ENCODE data around the gene LRRN2. TPM values are rescaled to one million over a fixed set of nuclear protein-coding genes. Genes with fewer than 3 reads are reported as not detected.
"Not testable (repeated sequence)": the region's sequence is repeated elsewhere in the genome, so short reads cannot be mapped to it uniquely, and the experiment has no call there.

Gene LRRN2
- total RNA-seq: not detected in 2 replicates

DNA sequence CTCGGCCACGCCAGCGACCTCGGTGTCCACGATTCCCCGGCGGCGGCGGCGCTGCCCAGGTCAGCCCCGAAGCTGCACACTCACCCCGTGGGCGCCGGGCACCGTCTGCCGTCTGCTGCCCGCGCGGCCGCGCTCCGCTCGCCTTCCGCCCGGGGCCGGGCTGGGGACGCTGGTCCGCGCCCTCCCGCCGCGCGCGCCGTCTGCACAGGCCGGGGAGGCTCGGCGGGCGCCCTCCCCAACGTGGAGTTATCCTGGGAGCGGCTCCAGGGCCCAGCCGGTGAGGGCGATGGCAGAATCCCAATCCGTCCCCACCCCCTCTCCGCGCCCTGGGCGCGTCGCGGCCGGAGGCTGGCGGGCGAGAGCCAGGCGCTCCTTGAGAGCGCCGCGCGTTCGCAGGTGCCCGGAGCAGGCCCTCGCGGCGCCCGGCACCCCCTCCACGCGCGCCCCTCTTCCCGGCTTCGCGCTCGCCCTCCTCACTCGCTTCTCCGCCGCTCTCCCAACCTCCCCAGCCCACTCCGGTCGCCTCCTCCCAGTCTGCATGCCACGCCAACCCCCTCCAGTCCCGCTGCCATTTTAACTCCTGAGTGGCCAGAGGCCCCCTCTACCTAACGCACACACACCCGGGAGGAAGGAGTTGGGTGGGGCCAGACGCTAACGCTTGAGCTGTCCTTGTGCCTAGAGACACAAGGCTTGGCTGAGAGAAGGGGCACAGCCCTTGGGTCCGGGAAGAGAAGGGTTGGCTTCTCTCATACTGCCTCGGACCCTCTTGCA lies at the start of gene LRRN2:
LRRN2 (minus strand) TSS at position 503 of the 771 bp plus-strand sequence. CDS start 65,746 bp downstream, outside the sequence.
- intact Hi-C loops (cut with micrococcal nuclease): no loop called here

DNA sequence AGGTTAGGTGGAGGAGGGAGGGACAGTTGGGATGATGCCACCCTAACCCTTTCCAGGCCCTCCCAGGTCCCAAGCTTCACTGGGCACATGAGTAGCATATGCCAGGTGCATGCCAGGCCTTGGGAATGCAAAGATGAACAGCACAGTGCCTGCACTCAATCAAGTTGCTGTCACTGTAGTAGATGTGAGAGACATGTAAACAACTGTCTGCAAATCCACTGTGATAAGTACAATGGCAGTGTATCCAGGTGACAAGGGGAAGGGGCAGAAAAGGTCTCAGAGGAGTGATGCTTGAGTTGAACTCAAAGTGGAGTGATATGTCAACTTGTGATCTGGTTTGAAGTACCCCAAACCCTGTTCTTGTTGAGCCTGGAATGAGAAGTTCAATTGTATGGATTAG lies 49.5 kb upstream of the LRRN2 start:
- intact Hi-C loops (cut with micrococcal nuclease): no loop called here

DNA sequence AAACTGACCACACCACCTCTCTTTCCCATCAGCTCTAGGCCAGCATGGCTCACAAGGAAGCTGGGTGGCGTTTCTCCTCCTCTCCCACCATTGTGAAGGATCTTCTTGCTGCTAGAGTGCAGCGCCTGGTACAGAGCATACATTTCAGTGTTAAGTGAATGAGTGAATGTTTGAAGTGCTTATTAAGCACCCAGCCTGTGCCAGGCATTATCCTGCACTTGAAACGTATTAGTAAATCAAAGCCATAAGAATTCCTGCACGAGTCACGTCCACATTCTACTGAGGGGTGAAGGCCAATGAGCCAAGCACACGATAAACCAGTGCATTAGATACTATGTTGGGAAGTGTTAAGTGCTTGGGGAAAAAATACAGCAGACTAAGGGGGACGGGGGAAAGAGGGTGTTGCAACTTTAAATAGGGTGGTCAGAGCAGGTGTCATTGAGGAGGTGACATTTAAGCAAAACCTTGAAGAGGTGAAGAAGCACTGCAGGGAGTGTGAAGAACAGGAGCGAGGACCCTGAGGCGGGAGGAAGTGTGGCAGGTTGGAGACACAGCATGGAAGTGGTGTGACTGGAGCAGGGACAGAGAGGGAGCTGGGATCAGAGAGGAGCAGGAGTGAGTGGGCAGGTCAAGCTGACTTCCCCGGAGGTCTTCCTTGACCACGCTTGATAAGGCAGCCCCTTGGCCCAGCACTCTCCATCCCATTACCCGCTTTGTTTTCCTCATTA lies 48.5 kb upstream of the LRRN2 start:
- intact Hi-C loops (cut with micrococcal nuclease): no loop called here

DNA sequence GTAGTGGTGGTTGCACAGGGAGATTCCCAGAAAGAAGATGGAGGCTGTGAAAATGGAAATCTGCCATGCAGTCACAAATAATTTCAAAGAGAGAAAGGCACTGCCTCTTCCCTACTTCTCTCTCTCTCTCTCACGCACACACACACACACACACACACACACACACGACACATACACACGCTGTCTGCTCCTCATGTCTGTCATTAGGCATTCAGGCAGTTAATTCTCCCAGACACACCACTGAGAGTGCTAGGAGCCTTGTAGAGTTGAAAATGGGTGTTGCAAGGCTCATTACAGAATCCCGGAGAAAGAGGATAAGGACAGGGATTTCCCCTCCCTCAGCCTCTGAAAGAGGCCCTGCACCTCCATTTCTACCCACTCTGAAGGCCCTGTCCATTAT lies 47.8 kb upstream of the LRRN2 start:
- intact Hi-C loops (cut with micrococcal nuclease): no loop called here

DNA sequence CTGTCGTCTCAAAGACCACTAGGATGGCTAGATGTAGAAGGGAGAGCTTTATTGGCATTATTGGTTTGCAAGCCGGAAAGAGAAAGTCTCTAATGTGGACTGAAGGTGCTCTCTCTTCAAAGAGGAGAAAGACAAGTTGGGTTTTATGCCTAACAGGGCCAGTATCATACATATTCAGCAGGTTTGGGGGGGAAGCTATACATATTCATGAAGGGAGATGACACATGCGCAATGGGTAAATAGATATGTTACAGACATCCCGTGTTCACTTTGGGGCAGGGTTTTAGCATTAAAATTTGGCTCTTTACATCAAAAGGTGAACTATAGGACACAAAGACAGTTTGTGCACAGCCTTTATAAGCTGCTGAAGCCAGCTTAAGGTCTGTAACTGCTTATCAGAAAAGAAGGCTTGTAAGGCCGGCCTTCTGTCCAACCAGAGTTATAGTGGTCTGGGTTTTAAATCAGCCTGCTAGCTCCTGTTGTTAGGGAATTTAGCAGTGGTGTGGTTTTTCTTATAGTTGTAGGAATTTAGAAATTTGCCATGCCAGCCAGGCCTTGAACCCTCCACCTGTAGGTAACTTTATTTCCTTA lies 46.5 kb upstream of the LRRN2 start:
- intact Hi-C loops (cut with micrococcal nuclease): no loop called here

DNA sequence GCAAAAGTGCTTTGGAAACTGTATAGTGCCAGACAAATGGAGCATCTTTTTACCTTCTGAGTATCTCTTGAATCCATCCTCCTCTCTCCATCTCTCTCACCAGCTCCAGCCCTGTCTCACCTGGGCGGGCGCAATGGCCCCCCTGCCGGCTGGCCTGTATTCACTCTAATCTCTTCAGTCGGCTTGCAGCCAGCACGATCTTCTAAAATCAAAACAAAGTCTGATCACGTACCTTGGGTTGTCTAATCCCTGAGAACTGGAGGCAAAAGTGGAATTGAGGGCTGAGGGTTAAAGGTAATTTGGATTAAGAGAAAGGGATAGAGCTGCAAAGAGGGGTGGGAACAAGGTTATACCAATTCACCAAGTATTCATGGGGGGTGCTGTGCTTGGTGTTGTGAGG lies 46.0 kb upstream of the LRRN2 start:
- intact Hi-C loops (cut with micrococcal nuclease): no loop called here

DNA sequence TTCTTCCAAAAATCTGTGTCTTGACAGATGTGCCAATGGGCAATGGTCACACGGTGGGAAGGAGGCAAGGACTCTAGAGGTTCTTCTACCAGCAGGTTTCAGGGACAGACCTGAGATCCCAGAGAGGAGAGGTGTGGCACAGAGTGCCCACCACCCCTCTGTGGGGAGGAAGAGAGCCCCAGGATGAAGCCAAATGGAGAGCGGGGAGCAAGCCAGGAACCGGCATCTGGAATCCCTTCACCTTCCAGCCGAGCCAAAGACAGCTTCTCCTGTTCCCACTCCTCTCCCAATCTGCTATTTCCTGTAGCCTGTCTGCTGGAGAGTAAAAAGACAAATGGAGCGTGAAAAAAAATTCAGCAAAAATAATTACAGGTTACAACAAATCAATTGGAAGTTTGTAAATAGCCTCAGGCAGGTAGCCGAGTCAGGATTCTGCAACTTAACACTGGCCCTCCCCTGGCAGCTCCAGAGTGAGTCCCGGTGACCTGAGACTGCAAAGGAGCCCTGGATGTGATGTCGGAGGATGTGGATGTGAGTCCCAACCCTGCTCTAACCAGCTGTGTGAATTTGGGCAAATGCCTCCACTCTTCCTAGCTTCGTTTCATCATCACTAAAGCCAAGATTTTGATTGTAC lies 45.4 kb upstream of the LRRN2 start:
- intact Hi-C loops (cut with micrococcal nuclease): no loop called here

DNA sequence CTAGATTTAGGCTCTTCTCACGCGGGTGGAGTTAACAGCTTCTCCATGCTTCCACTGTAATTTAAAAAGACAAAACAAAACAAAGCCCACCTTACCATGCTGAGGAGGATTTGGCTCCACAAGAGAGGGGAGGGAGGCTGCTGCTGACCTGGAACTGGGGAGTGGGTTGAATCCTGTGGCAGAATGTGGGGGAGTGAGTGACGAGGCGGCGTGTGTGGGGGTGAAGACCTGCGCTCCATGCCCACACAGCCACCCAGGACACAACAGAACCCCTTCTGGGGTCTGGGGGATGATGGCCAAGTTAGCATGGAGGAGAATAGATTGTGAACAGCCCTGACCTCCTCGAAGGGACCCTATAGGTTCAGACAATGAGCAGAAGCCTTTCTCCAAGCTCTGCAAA lies 44.0 kb upstream of the LRRN2 start:
- intact Hi-C loops (cut with micrococcal nuclease): no loop called here

DNA sequence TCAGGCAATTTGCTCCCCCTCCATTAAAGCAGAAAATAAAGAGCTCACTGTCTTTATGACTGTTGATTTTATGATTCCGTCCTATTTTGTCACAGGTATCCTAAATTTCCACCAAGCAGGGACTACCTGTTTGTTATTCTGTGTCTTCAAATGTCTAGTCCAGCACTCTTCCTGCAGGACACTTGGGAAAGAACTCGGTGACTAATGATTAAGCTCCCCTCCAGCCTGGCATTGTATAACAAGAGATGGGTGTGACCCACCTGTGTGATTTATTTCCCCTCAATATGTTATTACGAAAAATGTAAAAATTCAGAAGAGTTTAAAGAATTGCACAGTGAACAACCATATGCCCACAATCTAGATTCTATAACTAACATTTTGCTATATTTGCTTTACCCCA lies 42.9 kb upstream of the LRRN2 start:
- intact Hi-C loops (cut with micrococcal nuclease): no loop called here

DNA sequence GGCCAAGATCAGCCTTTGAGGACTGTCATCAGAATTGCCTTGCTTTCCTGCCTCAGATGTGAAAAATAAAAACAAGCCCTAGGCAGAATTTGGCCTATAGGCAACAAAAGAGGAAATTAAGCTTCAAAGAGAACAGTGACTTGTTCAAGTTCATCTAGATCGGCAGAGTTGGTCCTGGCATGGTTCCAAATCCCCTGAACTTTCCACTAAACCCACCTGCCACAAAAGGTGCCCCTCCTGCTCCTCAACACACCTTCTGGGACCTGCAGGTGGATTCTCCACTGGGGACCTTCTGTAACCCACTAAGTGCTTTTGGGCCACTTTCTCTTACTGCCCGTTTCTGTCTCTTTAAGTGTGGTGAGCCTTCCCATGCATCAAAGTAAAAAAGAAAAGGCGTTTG lies 42.5 kb upstream of the LRRN2 start:
- intact Hi-C loops (cut with micrococcal nuclease): no loop called here

DNA sequence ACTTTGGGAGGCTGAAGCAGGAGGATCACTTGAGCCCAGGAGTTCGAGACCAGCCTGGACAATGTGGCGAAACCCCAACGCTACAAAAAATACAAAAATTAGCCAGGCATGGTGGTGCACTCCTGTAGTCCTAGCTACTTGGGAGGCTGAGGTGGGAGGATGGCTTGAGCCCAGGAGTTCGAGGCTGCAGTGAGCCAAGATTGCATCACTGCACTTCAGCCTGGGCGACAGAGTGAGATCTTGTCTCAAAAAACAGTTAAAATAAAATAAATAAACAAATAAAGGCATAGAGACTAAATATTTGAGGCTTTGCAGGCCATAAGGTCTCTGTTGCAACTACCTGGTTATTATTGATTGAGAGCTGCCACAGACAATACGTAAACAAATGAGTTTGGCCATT lies 41.9 kb upstream of the LRRN2 start:
- intact Hi-C loops (cut with micrococcal nuclease): not testable (repeated sequence)

DNA sequence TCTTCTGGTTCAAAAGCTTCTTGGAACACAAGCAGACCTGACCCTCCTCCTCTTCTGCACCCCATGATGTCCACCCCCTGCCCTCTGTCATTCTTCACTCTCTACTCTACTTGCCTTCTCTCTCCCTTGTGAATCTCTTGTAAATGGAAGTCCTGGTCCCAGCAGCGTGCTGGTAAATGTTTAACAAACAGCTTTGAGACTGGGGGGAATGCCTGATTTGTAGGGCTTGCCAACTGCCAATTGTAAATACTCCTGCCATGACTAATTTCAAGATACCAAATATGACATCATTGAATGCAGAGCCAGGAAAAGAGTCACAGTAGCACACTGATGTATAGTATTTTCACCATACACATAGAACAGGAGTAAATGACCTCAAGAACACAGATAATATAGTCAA lies 40.9 kb upstream of the LRRN2 start:
- intact Hi-C loops (cut with micrococcal nuclease): no loop called here

DNA sequence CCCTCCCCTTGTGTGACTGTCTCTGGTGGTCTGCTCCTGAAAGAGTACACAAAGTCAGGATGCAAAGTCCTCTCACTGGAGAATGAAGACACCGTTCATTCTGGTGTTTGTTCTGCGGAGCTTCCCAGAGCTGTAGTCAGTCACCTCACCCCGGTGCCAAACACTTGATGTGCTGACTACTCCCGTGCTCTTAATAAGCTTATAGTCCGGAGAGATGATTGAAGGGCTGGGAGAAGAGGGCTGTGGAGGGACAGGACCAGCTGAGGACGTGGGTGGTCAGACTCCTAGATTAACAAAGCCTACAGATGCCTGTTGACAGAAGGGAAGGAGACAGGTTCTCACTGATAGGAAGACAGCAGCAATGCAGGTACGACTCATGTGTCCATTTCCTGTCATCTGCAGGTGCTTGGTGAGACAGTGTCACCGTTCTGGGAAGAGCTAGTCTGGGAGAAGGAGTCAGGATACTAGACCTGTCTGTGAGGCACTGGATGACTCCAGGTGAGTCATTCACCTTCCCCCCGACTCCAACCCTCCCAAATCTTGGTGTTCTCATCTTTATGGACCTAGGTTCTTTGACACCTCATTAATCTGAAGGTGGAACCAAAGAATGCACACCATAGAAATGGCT lies 40.4 kb upstream of the LRRN2 start:
- intact Hi-C loops (cut with micrococcal nuclease): no loop called here

DNA sequence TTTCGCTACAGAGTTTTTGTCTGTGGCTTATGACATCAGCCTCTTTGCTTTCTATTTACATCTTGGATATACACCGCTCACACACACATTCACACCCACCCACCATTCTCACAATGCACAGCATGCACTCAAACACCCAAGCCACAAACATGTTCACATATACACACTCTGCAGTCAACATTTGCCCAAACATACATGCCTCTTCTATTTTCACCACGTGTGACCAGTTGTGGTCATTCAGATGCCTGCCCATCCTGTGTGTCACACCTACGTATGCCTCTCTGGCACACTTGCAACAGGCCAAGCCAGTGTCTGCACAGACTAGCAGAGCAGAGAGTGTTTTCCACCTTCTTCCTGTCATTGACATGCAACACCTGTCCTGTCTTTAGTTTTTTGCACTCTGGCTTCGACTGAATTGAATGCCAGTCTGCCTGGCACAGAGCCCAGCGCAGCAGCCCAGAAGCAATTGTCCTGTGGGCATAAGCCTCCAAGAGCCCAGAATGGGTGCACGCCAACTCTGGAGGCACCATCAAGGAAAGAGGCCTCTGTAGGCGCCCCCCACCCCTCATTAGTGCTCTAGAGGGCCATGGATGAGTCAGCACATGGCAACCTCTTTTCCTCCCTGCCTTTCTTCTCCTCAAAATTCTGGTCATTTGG lies 37.7 kb upstream of the LRRN2 start:
- intact Hi-C loops (cut with micrococcal nuclease): no loop called here

DNA sequence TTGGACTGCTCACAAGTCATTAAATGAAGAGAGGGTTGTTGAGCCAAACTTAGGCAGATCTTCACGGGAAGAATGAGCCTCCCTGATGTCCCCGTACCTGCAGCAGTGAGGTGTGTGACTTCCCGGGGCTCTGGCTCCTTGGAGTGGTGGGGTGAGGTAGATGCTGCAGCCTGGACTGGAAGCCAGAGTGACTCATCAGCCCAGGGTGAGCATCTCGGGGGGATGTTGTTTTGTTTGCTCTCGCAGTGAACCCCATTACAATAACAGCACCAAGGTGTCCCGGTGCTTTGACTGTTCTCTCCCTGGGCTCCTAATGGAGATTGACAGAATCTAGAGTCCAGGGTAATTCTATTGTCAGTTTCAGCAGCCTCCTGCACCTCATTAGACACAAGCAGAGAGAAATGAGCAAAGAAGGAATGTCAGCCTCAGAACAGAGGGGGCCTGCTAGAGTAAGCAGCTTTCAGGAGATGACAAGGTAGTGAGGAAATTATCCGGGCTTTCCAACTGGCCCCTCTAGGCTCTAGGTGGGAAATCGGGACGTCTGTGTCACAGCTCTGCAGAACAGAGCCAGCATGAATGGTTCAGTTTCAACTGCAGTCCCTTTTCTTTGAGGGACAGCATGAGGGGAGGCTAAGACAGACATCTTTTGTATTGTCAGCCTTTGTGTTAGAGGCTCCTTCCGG lies 36.0 kb upstream of the LRRN2 start:
- intact Hi-C loops (cut with micrococcal nuclease): no loop called here

DNA sequence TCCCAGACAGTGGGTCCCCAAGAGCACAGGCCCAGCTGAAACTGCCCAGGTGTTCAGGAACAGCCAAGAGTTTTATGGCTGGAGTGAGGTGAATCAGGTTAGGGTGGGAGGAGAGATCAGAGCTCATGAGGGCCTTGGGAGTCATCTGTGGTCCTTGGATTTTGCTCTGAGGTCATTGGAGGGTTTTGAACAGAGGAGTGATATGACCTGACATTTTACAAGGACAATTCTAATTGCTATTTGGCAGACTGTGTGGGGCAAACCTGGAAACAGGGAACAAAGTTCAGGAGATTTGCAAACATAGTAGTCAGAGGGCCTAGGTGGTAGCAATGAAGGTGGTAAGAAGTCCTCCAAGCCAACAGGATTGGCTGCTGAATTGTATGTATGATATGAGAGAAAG lies 31.1 kb upstream of the LRRN2 start:
- intact Hi-C loops (cut with micrococcal nuclease): no loop called here

DNA sequence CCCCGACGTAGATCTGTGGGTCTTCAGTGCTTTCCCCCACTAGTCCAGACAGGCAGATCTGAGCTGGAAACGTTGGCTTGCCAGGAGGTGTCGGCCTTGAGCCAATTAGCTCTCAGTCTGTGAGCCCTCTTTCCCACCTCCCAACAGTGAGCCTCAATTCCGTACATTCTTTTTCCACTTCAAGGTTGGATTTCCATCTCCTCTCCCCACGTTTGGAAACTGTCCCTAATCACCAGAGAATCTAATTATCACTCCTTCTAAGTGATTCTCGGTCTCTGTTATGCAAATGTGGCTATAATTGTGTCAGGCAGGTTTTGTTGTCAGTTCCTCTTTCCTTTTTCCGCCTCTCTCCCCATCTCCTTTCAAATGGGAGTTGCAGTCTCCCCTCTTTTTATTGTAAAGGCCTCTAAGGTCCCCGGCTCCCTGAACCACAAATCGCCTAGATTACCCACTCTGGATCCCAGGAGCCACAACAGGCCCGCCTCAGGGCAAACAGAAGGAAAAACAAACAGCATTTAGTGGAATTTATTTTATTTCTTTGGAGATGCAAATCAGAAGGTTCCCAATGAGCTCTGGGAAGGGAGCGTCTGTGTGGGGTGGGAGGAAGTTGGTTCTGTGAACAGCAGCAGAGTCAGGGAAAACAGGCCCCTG lies 29.4 kb upstream of the LRRN2 start:
- intact Hi-C loops (cut with micrococcal nuclease): no loop called here

DNA sequence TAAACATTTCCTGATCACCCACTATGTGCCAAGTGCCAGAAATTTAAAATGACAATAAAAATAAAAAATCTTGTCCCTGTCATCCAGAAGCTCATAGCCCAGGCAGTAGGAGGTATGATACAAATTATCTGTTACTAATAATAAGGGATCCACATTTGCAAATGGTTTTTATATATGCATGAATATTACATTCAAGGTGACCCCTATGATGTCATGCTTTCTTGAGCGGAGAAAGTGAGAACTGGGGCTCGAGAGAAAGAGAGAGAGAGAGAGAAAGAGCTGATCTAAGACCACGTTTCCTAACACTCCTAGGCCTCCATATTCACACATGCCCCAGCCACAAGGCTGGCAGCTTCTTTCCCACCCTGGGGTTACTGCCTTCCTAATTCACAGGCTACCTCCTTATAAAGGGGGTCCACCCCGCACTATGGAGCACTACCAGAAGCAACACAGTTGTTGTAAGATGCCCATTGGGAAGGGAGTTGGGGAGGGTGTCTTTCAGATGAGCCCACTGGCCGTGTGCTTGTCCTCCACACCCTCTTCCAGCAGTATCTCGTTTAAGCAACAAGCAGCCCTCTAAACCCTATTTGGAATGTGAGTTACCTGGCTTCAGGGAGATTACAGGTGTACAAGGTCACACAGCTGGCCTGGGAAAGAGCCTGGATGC lies 28.8 kb upstream of the LRRN2 start:
- intact Hi-C loops (cut with micrococcal nuclease): no loop called here

DNA sequence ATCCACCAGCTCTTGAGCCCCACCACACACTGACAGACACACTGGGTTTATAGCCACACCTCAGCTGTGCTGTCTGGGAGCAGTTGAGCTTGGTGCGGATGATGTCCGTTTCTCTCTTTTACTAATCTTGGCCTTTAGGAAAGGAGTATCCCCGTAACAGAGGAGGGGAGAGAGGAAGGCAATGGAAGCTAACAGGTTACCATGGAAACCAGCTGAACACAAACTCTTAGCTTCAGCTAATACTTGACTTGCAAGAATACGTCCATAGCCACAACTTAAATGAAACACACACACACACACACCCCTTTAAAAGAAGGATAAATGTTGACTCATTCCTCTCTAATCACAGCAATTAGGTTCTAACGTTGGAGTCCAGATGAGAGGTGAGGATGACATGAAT lies 28.0 kb upstream of the LRRN2 start:
- intact Hi-C loops (cut with micrococcal nuclease): no loop called here
